ENCODE results near the gene TENM4.

- TF ChIP-seq, protein P1, sequence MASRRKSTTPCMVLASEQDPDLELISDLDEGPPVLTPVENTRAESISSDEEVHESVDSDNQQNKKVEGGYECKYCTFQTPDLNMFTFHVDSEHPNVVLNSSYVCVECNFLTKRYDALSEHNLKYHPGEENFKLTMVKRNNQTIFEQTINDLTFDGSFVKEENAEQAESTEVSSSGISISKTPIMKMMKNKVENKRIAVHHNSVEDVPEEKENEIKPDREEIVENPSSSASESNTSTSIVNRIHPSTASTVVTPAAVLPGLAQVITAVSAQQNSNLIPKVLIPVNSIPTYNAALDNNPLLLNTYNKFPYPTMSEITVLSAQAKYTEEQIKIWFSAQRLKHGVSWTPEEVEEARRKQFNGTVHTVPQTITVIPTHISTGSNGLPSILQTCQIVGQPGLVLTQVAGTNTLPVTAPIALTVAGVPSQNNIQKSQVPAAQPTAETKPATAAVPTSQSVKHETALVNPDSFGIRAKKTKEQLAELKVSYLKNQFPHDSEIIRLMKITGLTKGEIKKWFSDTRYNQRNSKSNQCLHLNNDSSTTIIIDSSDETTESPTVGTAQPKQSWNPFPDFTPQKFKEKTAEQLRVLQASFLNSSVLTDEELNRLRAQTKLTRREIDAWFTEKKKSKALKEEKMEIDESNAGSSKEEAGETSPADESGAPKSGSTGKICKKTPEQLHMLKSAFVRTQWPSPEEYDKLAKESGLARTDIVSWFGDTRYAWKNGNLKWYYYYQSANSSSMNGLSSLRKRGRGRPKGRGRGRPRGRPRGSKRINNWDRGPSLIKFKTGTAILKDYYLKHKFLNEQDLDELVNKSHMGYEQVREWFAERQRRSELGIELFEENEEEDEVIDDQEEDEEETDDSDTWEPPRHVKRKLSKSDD (CRISPR knock-in tag; IDR thresholded peaks at IDR 0.05; ENCODE audit: low read depth), result no peak
- no peak for TF ChIP-seq ELK4 (CRISPR knock-in tag; IDR thresholded peaks at IDR 0.05; ENCODE audit: borderline replicate concordance)
- no peak for TF ChIP-seq ZNF274 (CRISPR knock-in tag; IDR thresholded peaks at IDR 0.05)
- no peak for TF ChIP-seq ZBTB33 (CRISPR knock-in tag; IDR thresholded peaks at IDR 0.05)
- TF ChIP-seq ZNF296 (CRISPR knock-in tag; conservative IDR thresholded peaks at IDR 0.05), result no peak
- TF ChIP-seq GABPA (IDR thresholded peaks at IDR 0.05; ENCODE audit: low read depth, low read length), result no peak
- no peak for TF ChIP-seq GABPA (CRISPR knock-in tag; IDR thresholded peaks at IDR 0.05; ENCODE audit: low read depth)
- no peak for TF ChIP-seq HDAC2 (CRISPR knock-in tag; IDR thresholded peaks at IDR 0.05)
- TF ChIP-seq, protein P2, sequence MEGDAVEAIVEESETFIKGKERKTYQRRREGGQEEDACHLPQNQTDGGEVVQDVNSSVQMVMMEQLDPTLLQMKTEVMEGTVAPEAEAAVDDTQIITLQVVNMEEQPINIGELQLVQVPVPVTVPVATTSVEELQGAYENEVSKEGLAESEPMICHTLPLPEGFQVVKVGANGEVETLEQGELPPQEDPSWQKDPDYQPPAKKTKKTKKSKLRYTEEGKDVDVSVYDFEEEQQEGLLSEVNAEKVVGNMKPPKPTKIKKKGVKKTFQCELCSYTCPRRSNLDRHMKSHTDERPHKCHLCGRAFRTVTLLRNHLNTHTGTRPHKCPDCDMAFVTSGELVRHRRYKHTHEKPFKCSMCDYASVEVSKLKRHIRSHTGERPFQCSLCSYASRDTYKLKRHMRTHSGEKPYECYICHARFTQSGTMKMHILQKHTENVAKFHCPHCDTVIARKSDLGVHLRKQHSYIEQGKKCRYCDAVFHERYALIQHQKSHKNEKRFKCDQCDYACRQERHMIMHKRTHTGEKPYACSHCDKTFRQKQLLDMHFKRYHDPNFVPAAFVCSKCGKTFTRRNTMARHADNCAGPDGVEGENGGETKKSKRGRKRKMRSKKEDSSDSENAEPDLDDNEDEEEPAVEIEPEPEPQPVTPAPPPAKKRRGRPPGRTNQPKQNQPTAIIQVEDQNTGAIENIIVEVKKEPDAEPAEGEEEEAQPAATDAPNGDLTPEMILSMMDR (CRISPR knock-in tag; IDR thresholded peaks at IDR 0.05), result no peak
- TF ChIP-seq EP300 (IDR thresholded peaks at IDR 0.05; ENCODE audit: low read depth in 2 of 2, low read length in 2 of 2), result no peak
- TF ChIP-seq EP300 (CRISPR knock-in tag; IDR thresholded peaks at IDR 0.05; ENCODE audit: borderline replicate concordance), result no peak
- TF ChIP-seq FOSL2 (CRISPR knock-in tag; IDR thresholded peaks at IDR 0.05), result no peak
- no peak for TF ChIP-seq REST (IDR thresholded peaks at IDR 0.05; ENCODE audit: borderline replicate concordance in 1 of 2, low read depth in 1 of 2, low read length in 2 of 2)
Observed at GRCh38 chr11:79404806-79405205, 36.0 kb downstream of the TENM4 start.

Data from HepG2 (cell line).